ENCODE measurements around the gene XRRA1.

XRRA1 gene

GRCh38 chr11:74941492-74941891, 7.4 kb downstream of the XRRA1 start:
- Histone ChIP-seq H3K36me3 (ENCODE audit: control insufficient read depth in 2 of 2, insufficient read depth in 1 of 2, low read length in 2 of 2) (peaks cover 0 to 31% of the 10 kb centered on the region in 2 experiments; a peak in 1 of 3 replicates), H3K9me3 (ENCODE audit: control insufficient read depth, insufficient read depth, low read depth, low read length) (no peaks in the 10 kb centered on the region), H3K4me1 (ENCODE audit: control insufficient read depth, insufficient read depth, low read length) (no peaks in the 10 kb centered on the region), H3K27ac (ENCODE audit: extremely low read depth, low read depth, low read length) (no peak overlapping the region), H3K4me3 (ENCODE audit: low read depth, low read length) (no peak overlapping the region)
- ChIA-PET POLR2A (no interaction called here), CTCF (interaction anchor here (5.3 kb wide), 1 partner anchor 12 kb away, joined by 33 read pairs; no protein-coding TSS in a partner anchor)
- TF ChIP-seq ZNF239 (tag by site-specific recombination; IDR thresholded peaks at IDR 0.05) (no peak), ZNF214 (tag by site-specific recombination; IDR thresholded peaks at IDR 0.05; ENCODE audit: borderline replicate concordance) (no peak), ZNF426 (tag by site-specific recombination; IDR thresholded peaks at IDR 0.05) (no peak), ZNF692 (tag by site-specific recombination; IDR thresholded peaks at IDR 0.05) (no peak), ZNF837 (tag by site-specific recombination; IDR thresholded peaks at IDR 0.05) (no peak), ZNF561 (tag by site-specific recombination; IDR thresholded peaks at IDR 0.05; ENCODE audit: borderline replicate concordance) (no peak), ZNF404 (tag by site-specific recombination; IDR thresholded peaks at IDR 0.05) (no peak), ZNF621 (tag by site-specific recombination; IDR thresholded peaks at IDR 0.05) (no peak), ZNF292 (tag by site-specific recombination; IDR thresholded peaks at IDR 0.05; ENCODE audit: borderline replicate concordance, low read depth) (no peak), OVOL3 (tag by site-specific recombination; IDR thresholded peaks at IDR 0.05) (no peak), KLF10 (tag by site-specific recombination; IDR thresholded peaks at IDR 0.05) (no peak), MYNN (tag by site-specific recombination; IDR thresholded peaks at IDR 0.05; ENCODE audit: borderline replicate concordance) (no peak), REPIN1 (tag by site-specific recombination; IDR thresholded peaks at IDR 0.05; ENCODE audit: low read depth) (no peak), PBX3 (CRISPR knock-in tag; IDR thresholded peaks at IDR 0.05) (no peak), ZNF341 (tag by site-specific recombination; IDR thresholded peaks at IDR 0.05; ENCODE audit: low read depth) (no peak), ZNF707 (tag by site-specific recombination; IDR thresholded peaks at IDR 0.05) (no peak), ZNF560 (tag by site-specific recombination; IDR thresholded peaks at IDR 0.05; ENCODE audit: borderline replicate concordance) (no peak)

- Histone ChIP-seq H3K27ac (ENCODE audit: extremely low read depth, low read depth, low read length) (no peak overlapping the region), H3K36me3 (ENCODE audit: control insufficient read depth in 2 of 2, insufficient read depth in 1 of 2, low read length in 2 of 2) (peaks cover 0 to 52% of the 10 kb centered on the region in 2 experiments; a peak in 1 of 3 replicates), H3K4me3 (ENCODE audit: low read depth, low read length) (no peak overlapping the region), H3K4me1 (ENCODE audit: control insufficient read depth, insufficient read depth, low read length) (no peaks in the 10 kb centered on the region), H3K9me3 (ENCODE audit: control insufficient read depth, insufficient read depth, low read depth, low read length) (no peaks in the 10 kb centered on the region)
- ChIA-PET POLR2A (interaction anchor here (0.7 kb wide), 1 partner anchor 50 kb away, joined by 3 read pairs; no protein-coding TSS in a partner anchor), CTCF (interaction anchor here (0.6 to 2.1 kb wide), 5 partner anchors 8 to 339 kb away, joined by 3 to 7 read pairs (median 4); no protein-coding TSS in a partner anchor)
- no peak for TF ChIP-seq ZNF768 (tag by site-specific recombination; IDR thresholded peaks at IDR 0.05)
- no peak for TF ChIP-seq ZFP3 (tag by site-specific recombination; IDR thresholded peaks at IDR 0.05; ENCODE audit: low read depth)
- TF ChIP-seq ZNF645 (tag by site-specific recombination; IDR thresholded peaks at IDR 0.05), result no peak
- no peak for TF ChIP-seq SP2 (tag by site-specific recombination; IDR thresholded peaks at IDR 0.05)
- no peak for TF ChIP-seq ZNF600 (tag by site-specific recombination; IDR thresholded peaks at IDR 0.05)
- no peak for TF ChIP-seq ZNF391 (tag by site-specific recombination; IDR thresholded peaks at IDR 0.05; ENCODE audit: borderline replicate concordance, low read depth)
- no peak for TF ChIP-seq ZNF394 (tag by site-specific recombination; IDR thresholded peaks at IDR 0.05; ENCODE audit: borderline replicate concordance)
- no peak for TF ChIP-seq KLF8 (tag by site-specific recombination; IDR thresholded peaks at IDR 0.05)
- TF ChIP-seq SETDB1 (IDR thresholded peaks at IDR 0.05; ENCODE audit: insufficient read length, low read length), result no peak
- no peak for TF ChIP-seq ZNF548 (tag by site-specific recombination; IDR thresholded peaks at IDR 0.05)
Measured at GRCh38 chr11:74937696-74938475, 11.0 kb downstream of the XRRA1 start.

Measured in HEK293 (cell line).